Motor neuron (in vitro differentiated cells): Measurements from ENCODE around the gene KDM2A. TPM values are rescaled to one million over a fixed set of nuclear protein-coding genes. Genes with fewer than 3 reads are reported as not detected.

Source experiments
- ATAC-seq, 8 experiments: fragments of 200-7000 bp; cut with Tn5 transposase; replicated peaks in 6 of 8; 2 replicates each; pipeline ENCODE4 v1.8.0; 2021; ENCODE audit warnings: mild to moderate bottlenecking in 8 of 8, moderate library complexity in 8 of 8
- H3K27ac ChIP-seq, 2 donors: fragments of 250-450 bp; sonication (Bioruptor Pico); 2 replicates each; pipeline ENCODE4 v1.9.0; 2021; ENCODE audit warnings: antibody characterized with exemption in 2 of 2, mild to moderate bottlenecking in 2 of 2, moderate library complexity in 1 of 2
- H3K4me1 ChIP-seq, 2 donors: fragments of 250-450 bp; sonication (Bioruptor Pico); replicated peaks in 1 of 2; 2 replicates each; pipeline ENCODE4 v1.6.1; 2021; ENCODE audit warnings: antibody characterized with exemption in 2 of 2, mild to moderate bottlenecking in 2 of 2, moderate library complexity in 1 of 2
- H3K4me3 ChIP-seq, 5 donors: fragments of 250-450 bp; sonication (Bioruptor Pico); 2 replicates each; pipeline ENCODE4 v1.9.0; 2021; ENCODE audit warnings: antibody characterized with exemption in 5 of 5, mild to moderate bottlenecking in 5 of 5, moderate library complexity in 4 of 5
- WGBS, 10 experiments: fragments of 450-650 bp; shearing (Covaris generic); methylation state at CpG; one replicate each; pipeline ENCODE4 v1.0.0; 2022; 5-methylcytosine and 5-hydroxymethylcytosine counted together
- in situ Hi-C, 9 experiments: fragments of 400-800 bp; cut with MboI; loops; one replicate each; pipeline ENCODE4 v1.15.0; 2021; ENCODE audit warnings: low sequenced_read_pairs in 9 of 9, low pct_unique_long_range_greater_than_20kb in 2 of 9; ENCODE audit not compliant: unreplicated experiment in 9 of 9
- total RNA-seq, 8 experiments: library from RNA; unstranded; fragments of 300-600 nt; gene quantifications; 2 replicates each; pipeline versions ENCODE4 v1.2.3 to v1.2.4, GENCODE V29; 2022

The KDM2A gene
- total RNA-seq, 8 experiments from 2014 or later = 20.5 to 83.0 (median 33.9) TPM

GRCh38 chr11:67285541-67286498 lies 166.8 kb downstream of the KDM2A start:
- Histone ChIP-seq H3K4me3 (no peak overlapping the region), H3K4me1 (peaks cover 17% of the 10 kb centered on the region in 2 donors), H3K27ac (no peak overlapping the region)
- no peak for ATAC-seq
- in situ Hi-C loops = no loop called here
- 60 to 100% (median 87%) methylated on average over 2 to 4 of the region's 39 CpGs; no CpG with 5 or more reads in 4 of the 10 experiments for WGBS, 10 experiments

DNA sequence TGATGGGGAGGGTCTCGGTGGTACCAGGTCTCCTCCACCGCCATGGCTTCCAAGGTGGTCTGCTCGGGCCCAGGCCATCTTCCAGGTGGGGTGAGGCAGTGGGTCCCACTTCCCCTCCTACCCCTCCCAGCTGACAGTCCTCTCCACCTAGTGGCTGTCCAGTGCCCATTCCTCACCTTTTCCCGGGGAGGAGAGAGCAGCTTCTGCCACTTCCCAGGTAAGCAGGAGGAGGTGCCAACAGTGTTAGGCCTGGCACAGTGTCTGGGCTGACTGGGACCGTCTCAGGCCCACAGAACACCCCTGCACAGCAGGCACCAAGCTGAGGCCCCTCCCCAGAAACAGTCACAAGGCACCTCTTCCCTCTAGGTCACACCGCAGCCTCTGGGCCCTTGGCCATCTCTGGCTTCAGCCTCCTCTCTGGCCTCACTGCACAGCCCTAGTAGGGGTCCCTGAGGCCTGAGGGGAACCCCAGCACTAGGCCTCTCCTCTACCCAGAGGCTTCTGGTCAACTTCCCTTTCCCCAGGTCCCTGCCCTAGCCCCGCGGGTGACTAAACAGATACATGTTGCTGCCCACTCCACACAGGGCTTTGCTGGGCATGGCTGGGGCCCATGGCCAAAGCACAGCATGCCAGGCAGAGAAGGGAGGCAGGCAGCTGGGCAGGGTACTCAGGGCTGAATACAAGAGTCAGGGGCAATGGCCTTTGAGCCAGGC lies 167.7 kb downstream of the KDM2A start:
- Histone ChIP-seq H3K27ac (peak overlapping the region; percentile 94 to 96), H3K4me3 (no peak overlapping the region), H3K4me1 (peaks cover 17% of the 10 kb centered on the region in 2 donors)
- in situ Hi-C loops = no loop called here
- no peak for ATAC-seq
- WGBS, 10 experiments = 86 to 100% (median 100%) methylated on average over 1 to 4 of the region's 8 CpGs; no CpG with 5 or more reads in 7 of the 10 experiments

DNA sequence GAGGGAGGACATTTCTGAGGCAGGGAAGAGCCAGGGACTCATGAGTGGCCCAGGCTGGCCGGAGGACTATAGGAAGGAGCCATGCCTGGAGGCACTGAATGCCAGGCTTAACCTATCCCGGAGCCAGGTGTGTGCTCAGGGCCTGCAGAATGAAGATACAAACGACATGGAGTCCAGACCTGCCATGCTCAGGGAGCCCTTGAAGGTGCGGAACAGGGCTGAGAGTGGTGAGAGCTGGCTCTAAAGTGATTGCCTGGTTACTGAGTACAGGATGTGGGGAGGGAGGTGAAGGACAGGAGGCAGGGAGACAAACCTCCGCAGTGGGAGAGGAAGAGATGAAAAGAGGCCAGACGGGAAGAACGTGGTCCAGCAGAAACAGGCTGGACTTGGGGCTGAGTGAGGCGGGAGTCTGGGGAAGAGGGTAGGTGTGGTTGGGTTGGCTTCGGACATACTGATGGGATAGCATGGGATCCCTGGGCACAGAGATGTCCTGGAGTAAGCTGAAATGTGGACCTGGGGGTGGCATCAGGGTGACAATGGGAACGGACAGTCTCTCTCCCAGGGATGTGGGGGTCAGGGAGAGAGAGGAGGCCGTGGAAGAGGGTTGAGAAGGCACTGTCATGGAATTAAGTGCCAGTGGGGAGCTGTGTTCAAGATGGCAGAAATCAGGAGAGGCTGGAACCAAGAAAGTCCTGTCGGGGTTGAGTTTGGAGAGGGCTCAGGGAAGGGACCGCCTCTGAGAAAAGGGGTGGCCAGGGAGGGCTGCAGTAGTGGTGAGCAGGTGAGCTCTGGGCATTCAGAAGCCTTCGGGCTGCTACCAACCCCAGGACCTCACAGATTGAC lies 168.5 kb downstream of the KDM2A start:
- 77 to 97% (median 83%) methylated on average over 3 to 8 of the region's 14 CpGs; no CpG with 5 or more reads in 1 of the 10 experiments for WGBS, 10 experiments
- H3K4me1 ChIP-seq = peaks cover 17% of the 10 kb centered on the region in 2 donors
- peak overlapping the region; percentile 67 to 87 (median 72) for H3K4me3 ChIP-seq
- in situ Hi-C loops = no loop called here
- peak overlapping the region; percentile 94 to 96 for H3K27ac ChIP-seq
- no peak for ATAC-seq

GRCh38 chr11:67288198-67288451 lies 169.1 kb downstream of the KDM2A start:
- Histone ChIP-seq H3K4me1 (peaks cover 17% of the 10 kb centered on the region in 2 donors), H3K4me3 (peak overlapping the region; percentile 67 to 87 (median 72)), H3K27ac (peak overlapping the region; percentile 94 to 96)
- in situ Hi-C loops = no loop called here
- WGBS, 10 experiments = 0 to 100% (median 58%) methylated on average over 1 to 2 of the region's 4 CpGs; no CpG with 5 or more reads in 6 of the 10 experiments
- no peak for ATAC-seq

- peaks cover 17% of the 10 kb centered on the region in 2 donors for H3K4me1 ChIP-seq
- H3K27ac ChIP-seq = peak overlapping the region; percentile 94 to 96
- 0% methylated on average over 5 of the region's 87 CpGs; no CpG with 5 or more reads in 8 of the 10 experiments for WGBS, 10 experiments
- in situ Hi-C loops = no loop called here
- H3K4me3 ChIP-seq = peak overlapping the region; percentile 67 to 87 (median 72)
- ATAC-seq = peak; percentile 75 to 89 (median 86)
Measured at GRCh38 chr11:67288452-67289225, 169.6 kb downstream of the KDM2A start.

- H3K4me3 ChIP-seq = peak within 1 kb of the TSS; percentile 67 to 87 (median 72)
- WGBS, 10 experiments = no CpG with 5 or more reads among the region's 56 CpGs
- H3K4me1 ChIP-seq = peaks cover 17% of the 10 kb centered on the region in 2 donors
- H3K27ac ChIP-seq = peak within 1 kb of the TSS; percentile 94 to 96
- peak in 7 of 8 experiments; percentile 23 to 75 (median 72) for ATAC-seq
- in situ Hi-C loops = no loop called here
Measured at GRCh38 chr11:67289226-67289650, 170.2 kb downstream of the KDM2A start, which contains the start of gene ANKRD13D. ANKRD13D (plus strand) TSS chr11:67289303; CDS start chr11:67289461, 158 bp downstream.

GRCh38 chr11:67289651-67290479 lies 170.8 kb downstream of the KDM2A start:
- ATAC-seq = peak in 5 of 8 experiments; percentile 1 to 16 (median 6)
- peak overlapping the region; percentile 67 to 87 (median 72) for H3K4me3 ChIP-seq
- 32 to 100% (median 80%) methylated on average over 3 to 5 of the region's 36 CpGs; no CpG with 5 or more reads in 7 of the 10 experiments for WGBS, 10 experiments
- peaks cover 17% of the 10 kb centered on the region in 2 donors for H3K4me1 ChIP-seq
- H3K27ac ChIP-seq = peak overlapping the region; percentile 94 to 96
- in situ Hi-C loops = no loop called here

DNA sequence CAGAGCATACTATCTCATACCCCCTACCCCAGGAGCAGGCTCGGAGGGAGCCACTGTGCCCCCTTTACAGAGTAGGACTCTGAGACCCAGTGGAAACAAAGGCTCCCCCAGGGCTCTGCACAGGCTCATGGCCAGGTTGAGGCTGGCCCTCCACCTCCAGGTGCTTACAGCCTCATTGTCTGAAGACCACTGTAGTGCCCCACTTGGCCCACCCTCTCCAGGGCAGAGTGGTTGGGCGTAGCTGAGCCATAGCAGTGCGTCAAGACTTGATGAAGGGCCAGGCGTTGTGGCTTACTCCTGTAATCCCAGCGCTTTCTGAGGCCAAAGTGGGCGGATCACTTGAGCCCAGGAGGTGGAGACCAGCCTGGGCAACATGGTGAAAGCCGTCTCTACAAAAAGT lies 171.7 kb downstream of the KDM2A start:
- ATAC-seq = no peak
- in situ Hi-C loops = no loop called here
- Histone ChIP-seq H3K27ac (no peak overlapping the region), H3K4me1 (peaks cover 17% of the 10 kb centered on the region in 2 donors), H3K4me3 (no peak overlapping the region)
- 40 to 100% (median 71%) methylated on average over 1 to 2 of the region's 7 CpGs; no CpG with 5 or more reads in 3 of the 10 experiments for WGBS, 10 experiments

GRCh38 chr11:67291481-67292381 lies 172.7 kb downstream of the KDM2A start:
- 96 to 100% (median 98%) methylated on average over 1 to 7 of the region's 33 CpGs; no CpG with 5 or more reads in 5 of the 10 experiments for WGBS, 10 experiments
- H3K27ac ChIP-seq = no peak overlapping the region
- H3K4me1 ChIP-seq = peaks cover 17% of the 10 kb centered on the region in 2 donors
- in situ Hi-C loops = no loop called here
- ATAC-seq = no peak
- no peak overlapping the region for H3K4me3 ChIP-seq

DNA sequence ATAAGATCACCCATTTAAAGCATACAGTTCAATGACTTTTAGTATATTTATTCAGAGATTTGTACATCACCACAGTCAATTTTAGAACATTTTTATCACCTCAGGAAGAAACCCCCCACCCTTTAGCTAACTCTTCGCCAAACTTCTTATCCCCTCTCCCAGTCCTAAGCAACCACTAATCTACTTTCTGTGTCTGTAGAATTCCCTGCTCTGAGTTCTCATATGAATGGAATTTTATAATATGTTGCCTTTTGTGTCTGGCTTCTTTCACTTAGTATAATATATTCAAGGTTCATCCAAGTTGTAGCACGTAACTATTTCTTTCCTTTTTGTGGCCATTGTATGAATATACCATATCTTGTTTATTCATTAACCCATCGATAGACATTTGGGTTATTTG lies 173.6 kb downstream of the KDM2A start:
- Histone ChIP-seq H3K4me1 (peaks cover 9 to 10% of the 10 kb centered on the region in 2 donors), H3K27ac (no peak overlapping the region), H3K4me3 (no peak overlapping the region)
- in situ Hi-C loops = no loop called here
- 21 to 100% (median 50%) methylated on average over 1 to 3 of the region's 3 CpGs for WGBS, 10 experiments
- no peak for ATAC-seq
